Measurements from ENCODE around the gene MACROD1.
A peak's percentile ranks its signal among the peaks of the same experiment; 100 is the strongest.

MACROD1 gene

DNA sequence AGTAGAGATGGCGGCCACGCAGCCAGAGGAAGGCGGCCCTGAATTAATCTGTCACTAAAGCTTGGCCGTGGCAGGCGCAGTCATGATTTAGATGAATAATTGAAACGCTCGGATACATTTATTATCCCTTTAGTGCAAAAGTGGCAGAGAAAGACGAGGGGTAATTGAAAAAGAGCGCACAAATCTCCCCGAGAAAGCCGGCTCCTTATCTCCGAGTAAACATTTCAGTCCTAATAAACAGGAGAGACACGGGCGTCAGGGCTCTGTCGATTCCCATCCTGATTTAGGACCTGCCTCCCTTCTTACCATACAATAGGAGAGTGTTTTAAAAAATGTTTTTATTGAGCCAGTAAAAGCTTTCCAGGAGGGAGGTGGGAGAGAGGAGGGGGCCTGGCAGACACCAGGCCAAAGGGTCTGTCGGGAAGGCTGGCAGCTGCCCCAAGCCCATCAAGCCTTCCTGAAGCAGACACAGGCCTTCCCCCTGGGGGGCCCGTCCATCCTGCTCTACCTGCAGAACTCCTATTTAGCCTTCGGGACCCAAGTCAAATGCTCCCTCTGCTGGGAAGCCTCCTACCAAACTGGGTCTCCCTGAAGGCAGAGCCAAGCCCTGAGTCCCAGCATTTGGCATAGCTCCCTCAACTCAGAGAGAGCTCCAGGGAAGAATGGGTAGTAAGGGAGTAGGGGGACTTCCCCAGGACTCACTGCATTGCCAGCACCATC, 156.8 kb downstream of the MACROD1 start:
- no peak for DNase-seq

DNA sequence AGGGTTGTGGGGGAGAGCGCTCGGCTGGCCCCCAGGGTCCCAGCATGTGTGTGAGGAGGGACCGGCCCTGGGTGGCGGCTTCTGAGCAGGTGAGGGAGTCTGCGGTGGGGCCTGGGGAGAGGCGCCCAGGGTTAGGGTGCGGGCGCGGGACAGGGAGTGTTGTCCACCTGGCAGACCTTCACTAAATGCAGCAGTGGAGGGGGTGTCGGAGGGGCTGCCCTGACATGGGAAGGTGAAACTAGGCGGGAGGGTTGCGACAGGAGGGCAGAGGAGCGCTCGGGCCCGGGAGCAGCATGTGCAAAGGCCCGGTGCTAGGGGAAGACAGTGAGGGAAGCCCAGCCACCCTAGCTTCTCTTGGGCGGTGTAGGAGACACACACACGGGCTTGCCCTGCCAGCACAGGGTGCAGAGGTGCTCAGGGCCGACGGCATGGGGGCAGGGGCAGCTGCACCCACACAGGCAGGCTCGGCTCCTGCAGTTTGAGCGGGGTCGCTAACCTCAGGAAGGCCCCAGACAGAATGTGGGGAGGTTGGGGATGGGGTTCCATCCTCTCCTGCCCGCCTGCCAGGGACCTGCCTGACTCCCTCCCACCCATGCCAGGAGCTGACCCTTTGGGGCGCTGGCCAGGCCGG, 157.5 kb downstream of the MACROD1 start:
- DNase-seq: no peak

DNA sequence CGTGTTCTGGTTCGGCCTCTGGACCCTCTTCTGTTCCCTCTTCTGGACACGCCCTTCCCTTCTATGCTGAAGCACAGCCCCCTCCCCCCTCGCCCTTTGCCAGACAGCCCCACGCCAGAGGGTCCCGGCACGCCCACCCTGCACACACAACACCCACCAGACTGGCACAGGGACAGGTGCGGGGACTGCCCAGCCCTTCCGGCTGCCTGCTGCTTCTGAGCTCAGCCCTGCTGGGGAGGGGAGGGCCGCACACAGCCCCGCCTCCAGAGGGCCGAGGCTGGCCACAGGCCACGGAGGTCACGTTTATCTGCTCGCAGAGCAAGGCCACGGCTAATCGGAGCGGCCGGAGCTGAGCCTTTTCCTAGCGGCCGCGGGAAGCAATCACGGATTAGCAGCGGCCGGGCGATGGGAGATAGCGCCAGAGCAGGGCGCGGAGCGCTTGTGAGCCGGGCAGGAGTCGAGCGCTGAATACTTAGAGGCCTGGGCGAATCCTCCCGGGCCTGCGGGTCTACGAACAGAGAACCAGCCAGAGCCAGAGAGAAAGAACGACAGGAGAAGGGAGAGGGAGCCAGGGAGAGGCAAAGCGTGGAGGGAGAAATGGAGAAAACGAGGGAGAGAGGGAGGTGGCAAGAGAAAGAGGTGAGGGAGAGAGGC, 158.2 kb downstream of the MACROD1 start:
- DNase-seq: no peak

DNA sequence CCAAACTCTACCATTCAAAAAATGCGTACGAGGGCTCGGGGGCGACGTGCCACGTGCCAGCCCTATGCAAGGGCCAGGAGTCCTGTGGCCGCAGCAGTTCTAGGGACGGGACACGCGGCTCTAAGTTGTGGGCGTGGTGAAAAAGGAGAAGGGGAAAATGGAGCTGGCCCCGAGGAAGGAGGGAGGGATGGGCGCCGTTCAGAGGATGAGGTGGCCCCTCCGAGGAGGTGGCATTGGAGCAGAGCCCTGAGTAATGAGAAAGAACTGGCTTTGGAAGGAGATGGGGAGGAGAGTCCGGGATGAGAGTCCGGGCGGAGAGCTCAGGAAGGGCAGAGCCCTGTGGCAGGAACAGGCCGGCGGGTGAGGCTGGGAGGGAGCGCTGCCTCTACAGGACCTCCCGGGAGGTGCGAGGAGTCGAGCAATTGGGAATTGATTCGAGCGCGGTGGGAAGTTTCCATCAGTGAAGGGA, 158.7 kb downstream of the MACROD1 start:
- no peak for DNase-seq

DNA sequence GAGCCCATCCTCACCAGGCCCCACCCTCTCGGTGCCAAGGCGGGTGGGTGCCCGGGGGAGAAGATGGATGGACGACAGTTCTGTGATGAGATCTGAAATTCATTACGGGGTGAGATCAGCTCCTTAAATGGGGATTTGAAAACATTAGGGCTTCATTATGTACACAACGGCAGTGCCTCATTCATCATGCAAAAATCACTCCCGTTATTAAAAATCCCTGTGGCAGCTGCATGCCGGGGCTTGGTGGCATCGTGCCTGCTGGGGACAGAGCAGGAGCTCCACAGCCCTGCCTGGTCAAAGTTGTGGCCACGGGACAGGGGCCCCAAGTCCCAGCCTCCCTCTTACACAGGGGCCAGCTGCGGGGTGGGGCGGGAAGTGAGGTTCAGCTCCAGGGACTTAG, 159.5 kb downstream of the MACROD1 start:
- no peak for DNase-seq

DNA sequence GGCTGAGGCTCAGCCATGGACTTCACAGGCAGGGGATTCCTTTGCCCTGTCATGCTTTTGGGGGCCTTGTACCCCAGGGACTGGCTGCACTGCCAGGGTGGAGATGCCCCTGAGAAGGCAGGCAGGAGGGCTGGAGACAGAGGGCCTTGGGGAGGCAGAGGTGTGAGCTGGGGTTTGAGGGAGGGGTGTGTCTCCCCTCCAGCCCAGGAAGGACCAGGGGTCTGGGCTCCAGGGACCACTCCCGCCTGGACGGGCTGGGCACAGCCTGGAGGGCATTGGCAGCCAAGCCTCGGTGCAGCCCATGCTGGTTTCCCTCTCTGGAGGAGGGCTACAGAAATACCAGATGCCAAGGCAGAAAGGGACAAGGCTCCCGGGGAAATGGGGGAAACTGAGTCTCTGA, 160.2 kb downstream of the MACROD1 start:
- no peak for DNase-seq

DNA sequence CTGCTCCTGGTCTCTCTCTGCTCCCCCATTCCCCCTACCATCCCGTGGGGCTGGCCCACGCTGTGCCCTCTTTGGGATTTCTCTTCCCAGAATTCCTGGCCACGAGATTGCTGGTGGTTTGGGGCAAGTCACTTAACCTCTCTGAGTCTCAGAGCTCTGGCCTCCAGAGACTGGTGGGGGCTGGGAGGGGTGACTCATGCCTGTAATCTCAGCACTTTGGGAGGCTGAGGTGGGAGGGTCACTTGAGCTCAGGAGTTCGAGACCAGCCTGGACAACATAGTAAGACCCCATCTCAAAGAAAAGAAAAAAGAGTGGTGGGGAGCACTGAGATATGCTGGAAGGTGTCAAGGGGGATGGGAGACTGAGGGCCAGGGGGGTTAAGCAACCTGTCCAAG, 161.3 kb downstream of the MACROD1 start:
- no peak for DNase-seq

DNA sequence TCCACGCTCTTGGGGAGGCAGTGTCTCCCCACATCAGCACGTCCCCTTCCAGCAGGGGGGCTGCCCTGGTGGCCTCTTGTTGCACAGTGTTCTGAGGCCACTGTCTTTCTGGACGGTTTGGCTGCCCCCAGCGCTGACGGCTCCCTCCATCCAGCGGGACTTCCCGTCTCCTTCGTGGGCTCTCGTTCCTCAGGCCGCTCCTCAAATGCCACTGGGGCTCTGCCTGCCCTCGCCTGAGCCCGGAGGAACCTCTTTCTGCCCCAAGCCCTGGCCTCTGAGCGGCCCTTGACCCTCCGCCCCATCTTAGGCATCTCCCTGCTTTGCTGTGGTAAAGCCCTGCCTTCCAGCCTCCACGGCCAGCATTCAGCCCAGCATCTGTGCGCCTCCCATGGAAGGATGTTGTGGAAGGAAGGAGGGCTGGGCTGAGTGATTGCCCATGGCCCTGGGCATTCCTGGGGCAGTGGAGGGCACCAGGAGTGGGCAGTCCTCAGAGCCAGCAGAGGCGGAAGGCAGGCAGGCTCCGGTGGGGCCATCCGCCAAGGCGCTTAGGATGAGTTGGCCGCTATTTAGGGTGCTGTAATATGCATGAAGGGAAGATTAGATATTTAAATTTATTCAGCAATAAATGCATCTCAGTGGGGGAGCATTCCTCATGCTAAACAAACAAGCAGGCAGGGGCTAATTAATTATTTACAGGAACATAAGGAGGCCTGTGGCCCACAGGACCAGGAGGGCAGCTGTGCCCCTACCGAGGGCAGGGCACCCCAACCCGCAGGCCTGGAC, 161.9 kb downstream of the MACROD1 start:
- DNase-seq: no peak

DNA sequence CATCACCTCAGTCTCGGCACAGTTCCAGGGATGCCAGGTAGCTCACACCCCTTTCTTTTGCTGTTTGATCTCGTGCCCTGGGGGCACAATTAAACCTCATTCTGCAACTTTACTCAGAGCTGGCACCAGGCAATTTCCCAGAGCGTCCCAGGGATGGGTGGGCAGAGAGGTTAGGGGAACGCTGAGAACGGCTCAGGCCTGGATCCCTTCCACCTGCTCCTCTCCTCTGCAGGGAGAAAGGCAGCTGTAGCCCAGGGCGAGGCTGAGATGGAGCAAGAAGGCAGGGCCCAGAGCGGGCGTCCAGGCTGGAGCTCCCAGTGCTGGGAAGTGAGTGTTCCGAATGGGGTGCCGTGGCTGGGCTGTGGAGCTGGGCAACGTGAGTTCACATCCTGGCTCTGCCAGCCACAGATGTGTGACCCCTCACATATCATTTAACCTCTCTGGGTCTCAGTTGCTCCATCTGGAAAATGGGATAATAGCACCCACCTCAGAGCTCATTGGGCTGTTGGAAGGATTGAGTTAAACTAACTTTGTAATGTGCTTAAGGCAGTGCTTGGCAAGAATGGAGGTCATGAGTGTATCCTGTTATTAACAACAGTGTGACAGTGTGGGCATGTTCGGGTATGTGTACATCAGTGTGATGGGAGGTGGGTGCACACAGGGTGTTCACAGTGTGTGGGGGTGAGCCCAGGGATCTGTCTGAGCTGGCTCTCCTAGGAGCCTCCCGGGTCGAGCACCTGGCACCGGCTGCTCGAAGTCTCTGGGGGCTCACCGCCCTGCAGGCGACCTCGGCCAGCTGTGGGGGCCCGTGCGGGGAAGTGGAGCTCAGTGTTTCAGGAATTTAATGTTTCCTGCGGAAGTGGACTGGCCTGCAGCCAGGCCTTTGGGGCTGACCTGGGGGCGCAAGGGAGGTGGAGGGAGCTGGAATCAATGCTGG, 164.2 kb downstream of the MACROD1 start:
- no peak for DNase-seq

DNA sequence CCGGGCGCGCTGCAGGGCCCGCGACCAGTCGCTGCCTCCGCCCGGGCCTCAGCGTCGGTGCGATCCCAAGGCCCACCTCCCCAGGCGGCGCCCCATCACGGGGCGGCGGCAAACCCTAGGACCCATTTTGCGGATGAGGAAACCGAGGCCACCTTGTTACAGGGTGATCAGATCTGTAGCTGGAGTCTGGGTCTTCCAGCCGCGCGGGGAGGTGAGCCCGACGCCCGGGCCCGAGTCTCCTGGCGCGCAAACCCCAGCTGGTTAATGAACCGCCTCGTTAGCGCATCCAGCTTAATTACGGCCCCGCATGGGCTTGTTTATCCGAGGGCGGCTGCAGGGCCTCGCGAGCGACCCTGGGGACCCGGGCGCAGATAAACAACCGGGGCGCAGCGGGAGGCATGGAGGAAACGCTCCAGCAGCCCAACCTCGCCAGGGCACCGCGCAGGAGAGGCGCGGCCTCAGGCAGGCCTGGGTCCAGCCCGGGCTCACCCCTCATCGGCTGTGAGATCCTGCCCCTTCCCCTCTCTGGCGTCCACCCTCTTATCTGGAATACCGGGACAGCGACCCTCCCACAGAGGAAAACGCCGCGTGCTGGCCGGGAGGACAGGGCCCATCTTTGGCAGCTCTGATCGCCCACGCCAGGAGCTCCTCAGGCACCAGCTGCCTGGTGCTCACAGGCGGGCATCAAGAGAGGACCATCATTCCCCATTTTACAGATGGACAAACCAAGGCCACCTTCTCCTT, 165.0 kb downstream of the MACROD1 start:
- no peak for DNase-seq

DNA sequence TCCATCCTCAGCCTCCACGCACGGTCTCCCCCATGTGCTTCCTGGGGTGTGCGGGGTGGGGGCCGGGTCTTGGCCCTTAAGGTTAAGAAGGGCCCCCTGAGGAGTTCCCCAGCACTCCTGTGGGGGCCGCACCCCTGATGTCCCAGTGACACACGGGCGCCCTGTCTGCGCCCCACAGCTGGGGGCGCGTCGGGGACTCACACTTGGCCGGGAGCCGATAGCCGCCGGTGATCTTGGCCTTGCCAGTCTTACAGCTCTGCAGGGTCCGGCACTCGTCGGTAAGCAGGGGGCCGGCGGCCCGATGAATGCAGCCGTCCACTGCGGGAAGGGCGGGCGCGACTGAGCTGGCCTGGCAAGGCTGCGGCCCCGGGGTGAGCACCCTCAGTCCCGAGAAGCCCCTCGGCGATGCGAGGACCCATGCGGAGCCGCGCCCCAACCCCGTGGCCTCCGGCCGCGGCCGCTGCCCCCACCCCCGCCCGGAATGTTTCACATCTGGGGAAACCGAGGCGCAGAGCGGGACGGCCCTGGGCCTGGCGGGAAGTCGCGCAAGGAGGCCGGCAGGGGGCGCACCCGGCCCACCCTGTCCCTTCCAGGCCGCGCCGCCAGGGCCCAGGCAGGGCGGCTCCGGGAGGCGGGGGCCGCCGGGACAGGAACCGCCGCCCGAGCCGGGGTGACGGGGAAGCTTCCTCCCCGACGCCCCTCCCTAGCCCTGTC, 165.7 kb downstream of the MACROD1 start:
- DNase-seq: peak; percentile 27

DNA sequence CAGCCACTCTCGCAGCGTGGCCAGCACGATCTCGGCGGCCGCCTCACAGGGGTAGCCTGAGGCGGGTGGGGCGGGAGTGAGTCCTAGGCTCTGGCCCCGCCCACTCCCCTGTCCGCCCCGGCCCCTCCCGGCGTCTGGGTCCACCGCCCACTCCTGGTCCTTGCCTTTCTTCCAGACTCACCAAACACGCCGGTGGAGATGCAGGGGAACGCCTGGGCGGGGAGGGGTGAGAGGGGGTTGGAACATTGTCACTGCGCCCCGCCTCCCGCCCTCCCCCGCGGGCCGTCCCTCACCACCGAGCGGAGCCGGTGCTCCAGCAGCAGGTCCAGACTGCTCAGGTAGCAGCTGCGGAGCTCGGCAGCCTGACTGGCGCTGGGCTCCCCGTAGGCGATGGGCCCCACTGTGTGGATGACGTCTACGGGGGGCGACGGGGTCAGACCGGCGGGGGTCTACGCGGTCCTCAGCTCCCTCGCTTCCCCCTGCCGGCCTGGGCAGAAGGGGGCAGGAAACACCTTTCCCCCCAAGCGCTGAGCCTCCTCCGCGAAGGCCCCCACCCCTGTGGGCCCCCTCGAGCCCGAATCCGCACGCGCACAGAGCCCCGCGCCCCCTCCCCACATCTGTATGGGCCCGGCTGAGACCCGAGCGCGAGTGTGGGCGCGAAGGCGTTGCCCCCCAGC, 166.4 kb downstream of the MACROD1 start:
- DNase-seq: peak; percentile 26

DNA sequence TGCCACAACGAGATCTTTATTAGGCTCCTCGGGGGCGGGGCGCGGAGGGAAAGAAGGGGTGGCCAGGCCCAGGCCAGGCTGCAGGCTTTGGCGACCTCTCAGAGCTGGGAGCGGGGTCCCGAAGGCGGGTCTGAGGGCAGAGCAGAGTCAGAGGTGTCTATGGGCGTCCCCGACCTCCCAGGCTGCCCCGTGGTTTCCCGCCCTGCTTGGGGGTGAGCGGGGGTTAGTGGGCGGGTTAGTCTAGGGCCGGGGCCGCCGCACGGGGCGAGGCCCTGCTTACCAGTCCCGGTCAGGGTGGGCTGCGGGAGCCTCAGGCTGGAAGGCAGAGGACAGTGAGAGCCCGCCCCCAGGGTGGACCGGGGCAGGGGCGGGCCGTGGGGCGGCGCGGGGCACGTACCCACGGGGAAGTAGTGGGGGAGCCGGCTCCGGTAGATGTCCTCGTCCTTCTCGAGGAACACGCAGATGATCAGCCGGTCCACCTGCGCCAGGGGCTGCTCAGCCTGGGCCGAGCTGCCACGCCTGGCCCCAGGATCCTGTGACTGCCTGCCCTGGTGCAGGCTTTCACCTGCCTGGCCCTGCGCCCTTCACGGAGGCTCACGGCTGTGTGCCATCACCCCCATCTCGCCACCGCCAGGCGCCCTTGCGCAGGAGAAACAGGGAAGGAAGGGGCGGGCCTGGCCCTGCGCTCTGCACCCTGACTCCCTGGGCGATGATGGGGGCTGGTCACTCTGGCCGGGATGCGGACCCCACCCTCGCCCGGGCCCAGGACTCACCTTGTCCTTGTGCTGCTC, 167.2 kb downstream of the MACROD1 start:
- no peak for DNase-seq

DNA sequence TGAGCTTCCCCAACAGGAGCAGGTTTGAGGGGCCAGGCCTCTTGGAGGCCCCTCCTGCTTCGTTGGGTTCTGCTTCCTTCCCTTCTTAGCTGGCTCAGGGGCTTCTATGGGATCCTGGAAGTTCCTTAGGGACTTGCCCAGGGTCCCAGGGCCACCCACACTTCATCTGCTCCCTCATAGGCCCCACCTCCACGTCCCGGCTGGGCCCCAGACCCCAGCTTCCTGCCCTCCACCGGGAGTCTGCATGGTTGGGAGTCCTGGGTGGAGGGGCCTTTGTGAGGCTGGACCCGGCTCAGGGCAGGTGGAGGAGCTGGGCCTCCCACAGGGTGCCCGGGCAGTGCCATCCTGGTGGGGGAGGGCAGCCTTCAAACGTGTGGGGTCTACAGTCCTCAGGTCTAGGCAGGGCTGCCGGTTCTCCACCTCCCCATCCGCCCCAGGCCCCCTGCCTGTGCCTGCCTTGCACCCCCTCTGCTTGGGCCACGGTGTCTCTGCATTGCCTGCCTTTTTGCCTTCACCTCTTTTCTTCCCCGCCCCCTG, 168.0 kb downstream of the MACROD1 start:
- DNase-seq: no peak

DNA sequence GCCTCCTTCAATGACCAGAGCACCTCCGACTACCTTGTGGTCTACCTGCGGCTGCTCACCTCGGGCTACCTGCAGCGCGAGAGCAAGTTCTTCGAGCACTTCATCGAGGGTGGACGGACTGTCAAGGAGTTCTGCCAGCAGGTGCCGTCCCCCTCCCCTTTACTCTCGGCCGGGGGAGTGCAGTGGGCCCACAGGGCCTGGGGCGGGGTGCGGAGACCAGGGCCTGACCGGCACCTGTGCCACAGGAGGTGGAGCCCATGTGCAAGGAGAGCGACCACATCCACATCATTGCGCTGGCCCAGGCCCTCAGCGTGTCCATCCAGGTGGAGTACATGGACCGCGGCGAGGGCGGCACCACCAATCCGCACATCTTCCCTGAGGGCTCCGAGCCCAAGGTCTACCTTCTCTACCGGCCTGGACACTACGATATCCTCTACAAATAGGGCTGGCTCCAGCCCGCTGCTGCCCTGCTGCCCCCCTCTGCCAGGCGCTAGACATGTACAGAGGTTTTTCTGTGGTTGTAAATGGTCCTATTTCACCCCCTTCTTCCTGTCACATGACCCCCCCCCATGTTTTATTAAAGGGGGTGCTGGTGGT, 168.7 kb downstream of the MACROD1 start:
- DNase-seq: no peak

DNA sequence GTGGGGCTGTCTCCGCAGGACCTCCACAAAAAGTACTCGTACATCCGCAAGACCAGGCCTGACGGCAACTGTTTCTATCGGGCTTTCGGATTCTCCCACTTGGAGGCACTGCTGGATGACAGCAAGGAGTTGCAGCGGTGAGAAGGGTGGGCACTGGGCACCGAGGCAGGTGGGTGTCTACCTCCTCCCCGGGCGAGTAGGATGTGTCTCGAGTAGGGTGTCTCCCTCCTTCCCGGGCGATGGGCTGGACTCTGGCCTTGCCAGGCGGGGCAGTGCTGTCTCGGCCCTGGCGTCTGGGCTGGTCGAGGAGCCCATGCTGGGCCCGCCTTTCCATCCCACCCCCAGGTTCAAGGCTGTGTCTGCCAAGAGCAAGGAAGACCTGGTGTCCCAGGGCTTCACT, 169.4 kb downstream of the MACROD1 start:
- no peak for DNase-seq

DNA sequence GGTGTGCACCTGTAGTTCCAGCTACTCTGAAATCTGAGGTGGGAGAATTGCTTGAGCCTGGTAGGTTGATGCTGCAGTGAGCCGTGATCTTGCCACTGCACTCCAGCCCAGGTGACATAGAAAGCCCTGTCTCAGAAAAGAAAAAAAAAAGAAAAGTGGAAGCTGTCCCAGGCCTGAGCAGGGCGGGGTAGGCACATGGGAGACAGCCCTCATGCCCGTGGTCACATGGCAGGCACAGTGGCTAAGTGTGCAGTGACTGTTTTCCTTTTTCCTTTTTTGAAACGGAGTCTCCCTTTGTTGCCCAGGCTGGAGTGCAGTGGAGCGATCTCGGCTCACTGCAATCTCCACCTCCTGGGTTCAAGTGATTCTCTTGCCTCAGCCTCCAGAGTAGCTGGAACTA, 171.9 kb downstream of the MACROD1 start:
- no peak for DNase-seq

DNA sequence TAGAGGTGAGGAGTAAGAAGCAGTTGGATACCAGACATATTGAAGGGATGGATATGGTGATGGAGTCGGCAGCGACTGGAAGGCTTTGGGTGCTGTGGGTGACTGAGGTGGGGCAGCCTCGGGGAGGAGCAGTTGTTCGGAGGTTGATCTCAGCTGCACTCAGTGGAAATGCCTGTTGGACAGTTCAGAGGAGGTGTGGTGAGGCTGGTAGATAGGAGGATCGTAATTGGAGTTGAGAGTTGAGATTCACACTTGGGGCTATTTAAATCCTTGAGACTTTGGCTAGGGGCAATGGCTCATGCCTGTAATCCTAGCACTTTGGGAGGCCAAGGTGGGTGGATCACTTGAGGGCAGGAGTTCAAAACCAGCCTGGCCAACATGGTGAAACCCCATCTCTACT, 172.8 kb downstream of the MACROD1 start:
- DNase-seq: no peak

DNA sequence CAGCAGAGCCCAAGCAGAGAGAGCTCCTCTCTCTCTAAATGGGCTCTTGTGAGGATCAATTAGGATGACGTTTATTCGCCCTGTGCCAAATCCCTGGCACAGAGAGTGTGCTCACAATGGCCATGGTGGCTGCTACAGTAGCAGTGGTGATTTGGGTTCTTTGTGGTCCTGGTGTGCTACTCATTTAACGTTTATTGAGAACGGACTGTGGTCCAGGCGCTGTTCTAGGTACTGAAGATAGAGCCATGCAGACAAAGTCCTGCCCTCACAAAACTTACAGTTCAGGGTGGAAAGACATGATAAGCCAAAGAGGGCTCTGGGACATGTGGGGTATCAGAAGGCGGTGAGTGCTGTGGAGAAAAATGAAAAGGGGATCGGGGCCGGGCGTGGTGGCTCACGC, 174.4 kb downstream of the MACROD1 start:
- DNase-seq: no peak
